ENCODE results near the gene RRM2.

DNA sequence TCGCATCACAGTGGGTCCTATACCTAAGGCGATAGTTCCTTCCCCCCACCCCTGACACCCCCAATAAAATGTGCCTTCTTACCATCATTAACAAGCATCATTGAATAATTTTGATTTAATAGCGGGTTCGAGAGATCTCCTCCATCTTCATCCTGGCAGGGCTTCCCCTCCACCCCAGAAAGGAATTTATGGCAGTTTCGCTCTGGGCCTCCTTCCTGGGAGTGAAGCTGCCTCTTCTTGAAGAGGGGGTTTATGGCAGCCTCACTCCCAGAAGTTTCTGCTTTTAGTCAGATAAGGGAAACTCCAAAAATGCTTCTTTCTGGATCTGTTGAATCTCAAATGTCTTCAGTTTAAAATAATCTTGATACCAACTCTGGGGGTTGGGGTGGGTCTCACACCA, 45.7 kb downstream of the RRM2 start:
- TF ChIP-seq, protein P1, sequence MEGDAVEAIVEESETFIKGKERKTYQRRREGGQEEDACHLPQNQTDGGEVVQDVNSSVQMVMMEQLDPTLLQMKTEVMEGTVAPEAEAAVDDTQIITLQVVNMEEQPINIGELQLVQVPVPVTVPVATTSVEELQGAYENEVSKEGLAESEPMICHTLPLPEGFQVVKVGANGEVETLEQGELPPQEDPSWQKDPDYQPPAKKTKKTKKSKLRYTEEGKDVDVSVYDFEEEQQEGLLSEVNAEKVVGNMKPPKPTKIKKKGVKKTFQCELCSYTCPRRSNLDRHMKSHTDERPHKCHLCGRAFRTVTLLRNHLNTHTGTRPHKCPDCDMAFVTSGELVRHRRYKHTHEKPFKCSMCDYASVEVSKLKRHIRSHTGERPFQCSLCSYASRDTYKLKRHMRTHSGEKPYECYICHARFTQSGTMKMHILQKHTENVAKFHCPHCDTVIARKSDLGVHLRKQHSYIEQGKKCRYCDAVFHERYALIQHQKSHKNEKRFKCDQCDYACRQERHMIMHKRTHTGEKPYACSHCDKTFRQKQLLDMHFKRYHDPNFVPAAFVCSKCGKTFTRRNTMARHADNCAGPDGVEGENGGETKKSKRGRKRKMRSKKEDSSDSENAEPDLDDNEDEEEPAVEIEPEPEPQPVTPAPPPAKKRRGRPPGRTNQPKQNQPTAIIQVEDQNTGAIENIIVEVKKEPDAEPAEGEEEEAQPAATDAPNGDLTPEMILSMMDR (conservative IDR thresholded peaks at IDR 0.05) = no peak
- TF ChIP-seq ZFX (IDR thresholded peaks at IDR 0.05) = no peak

Data from C4-2B (cell line).